A549 (cell line): ENCODE data around the gene FBF1.

Experiments
- CEBPB ChIP-seq, 2 experiments: fragments of >200 bp in 1 of 2; sonication (Bioruptor Twin) in 1 of 2; formaldehyde crosslinking in 1 of 2; IDR thresholded peaks; 2 replicates each; pipeline ENCODE4 v1.6.1; 2012 to 2016
- JUN ChIP-seq, 2 experiments: fragments of >200 bp; sonication (Bioruptor Twin); formaldehyde crosslinking; IDR thresholded peaks; 2 replicates in 1 of 2; 3 replicates in 1 of 2; pipeline ENCODE4 v1.6.1; 2016 to 2017
- PHF8 ChIP-seq: fragments of 200-600 bp; sonication (generic); IDR thresholded peaks from 2 replicates; pipeline ENCODE4 v1.6.1; 2016; ENCODE audit warnings: low read depth, mild to moderate bottlenecking, antibody characterized with exemption, moderate library complexity, borderline replicate concordance
- POLR2A ChIP-seq: IDR thresholded peaks from 2 replicates; pipeline ENCODE4 v1.6.1; 2012; ENCODE audit warnings: mild to moderate bottlenecking, low read length
- RNF2 ChIP-seq: fragments of 200-600 bp; sonication (generic); IDR thresholded peaks from 2 replicates; pipeline ENCODE4 v1.6.1; 2016; ENCODE audit warnings: low read depth, mild to moderate bottlenecking, antibody characterized with exemption, moderate library complexity, borderline replicate concordance
- ZFP36 ChIP-seq: fragments of 450-650 bp; IDR thresholded peaks from 2 replicates; pipeline ENCODE4 v1.6.1; 2014; ENCODE audit warnings: borderline replicate concordance; ENCODE audit not compliant: partially characterized antibody
- TF ChIP-seq, protein P1 (sequence below): fragments of >200 bp; sonication (Bioruptor Twin); formaldehyde crosslinking; IDR thresholded peaks from 3 replicates; pipeline ENCODE4 v1.5.1; 2016
- TF ChIP-seq, protein P2 (sequence below): fragments of 200-600 bp; sonication (generic); IDR thresholded peaks from 2 replicates; pipeline ENCODE4 v1.6.1; 2016; ENCODE audit warnings: antibody characterized with exemption, mild to moderate bottlenecking, moderate library complexity

DNA sequence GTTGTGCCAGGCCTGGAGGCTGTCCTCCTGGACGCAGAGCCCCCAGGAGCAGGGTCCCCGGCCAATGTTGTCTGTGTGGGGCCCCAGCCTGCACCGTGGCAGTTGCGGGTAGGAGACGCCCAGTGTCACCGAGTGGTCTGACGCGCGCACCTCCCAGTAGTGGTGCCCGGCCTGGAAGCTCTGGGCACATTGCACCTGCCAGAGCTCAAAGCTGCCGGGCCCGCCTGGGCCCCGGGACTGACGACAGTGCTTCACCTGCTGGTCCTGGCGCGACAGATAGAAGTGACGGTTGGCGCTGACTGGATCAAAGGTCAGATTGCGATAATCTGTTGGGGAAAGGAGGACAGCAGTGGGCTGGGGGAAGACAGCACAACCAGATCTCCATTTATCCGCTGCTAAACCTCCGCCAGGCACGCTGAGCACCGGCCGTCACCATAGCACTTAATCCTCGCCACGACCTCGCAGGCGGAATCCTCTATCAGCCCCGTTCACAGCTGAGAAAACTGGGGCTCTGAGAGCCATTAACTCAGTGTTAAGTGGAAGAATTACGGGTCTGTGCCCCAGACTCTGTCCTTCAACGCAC lies 49.7 kb downstream of the FBF1 start:
- TF ChIP-seq RNF2 (no peak), CEBPB (IDR thresholded peaks at IDR 0.05) (no peak), POLR2A (no peak), ZFP36 (no peak), PHF8 (no peak), JUN (IDR thresholded peaks at IDR 0.05) (no peak)
- TF ChIP-seq, protein P1, sequence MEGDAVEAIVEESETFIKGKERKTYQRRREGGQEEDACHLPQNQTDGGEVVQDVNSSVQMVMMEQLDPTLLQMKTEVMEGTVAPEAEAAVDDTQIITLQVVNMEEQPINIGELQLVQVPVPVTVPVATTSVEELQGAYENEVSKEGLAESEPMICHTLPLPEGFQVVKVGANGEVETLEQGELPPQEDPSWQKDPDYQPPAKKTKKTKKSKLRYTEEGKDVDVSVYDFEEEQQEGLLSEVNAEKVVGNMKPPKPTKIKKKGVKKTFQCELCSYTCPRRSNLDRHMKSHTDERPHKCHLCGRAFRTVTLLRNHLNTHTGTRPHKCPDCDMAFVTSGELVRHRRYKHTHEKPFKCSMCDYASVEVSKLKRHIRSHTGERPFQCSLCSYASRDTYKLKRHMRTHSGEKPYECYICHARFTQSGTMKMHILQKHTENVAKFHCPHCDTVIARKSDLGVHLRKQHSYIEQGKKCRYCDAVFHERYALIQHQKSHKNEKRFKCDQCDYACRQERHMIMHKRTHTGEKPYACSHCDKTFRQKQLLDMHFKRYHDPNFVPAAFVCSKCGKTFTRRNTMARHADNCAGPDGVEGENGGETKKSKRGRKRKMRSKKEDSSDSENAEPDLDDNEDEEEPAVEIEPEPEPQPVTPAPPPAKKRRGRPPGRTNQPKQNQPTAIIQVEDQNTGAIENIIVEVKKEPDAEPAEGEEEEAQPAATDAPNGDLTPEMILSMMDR: no peak
- TF ChIP-seq, protein P2, sequence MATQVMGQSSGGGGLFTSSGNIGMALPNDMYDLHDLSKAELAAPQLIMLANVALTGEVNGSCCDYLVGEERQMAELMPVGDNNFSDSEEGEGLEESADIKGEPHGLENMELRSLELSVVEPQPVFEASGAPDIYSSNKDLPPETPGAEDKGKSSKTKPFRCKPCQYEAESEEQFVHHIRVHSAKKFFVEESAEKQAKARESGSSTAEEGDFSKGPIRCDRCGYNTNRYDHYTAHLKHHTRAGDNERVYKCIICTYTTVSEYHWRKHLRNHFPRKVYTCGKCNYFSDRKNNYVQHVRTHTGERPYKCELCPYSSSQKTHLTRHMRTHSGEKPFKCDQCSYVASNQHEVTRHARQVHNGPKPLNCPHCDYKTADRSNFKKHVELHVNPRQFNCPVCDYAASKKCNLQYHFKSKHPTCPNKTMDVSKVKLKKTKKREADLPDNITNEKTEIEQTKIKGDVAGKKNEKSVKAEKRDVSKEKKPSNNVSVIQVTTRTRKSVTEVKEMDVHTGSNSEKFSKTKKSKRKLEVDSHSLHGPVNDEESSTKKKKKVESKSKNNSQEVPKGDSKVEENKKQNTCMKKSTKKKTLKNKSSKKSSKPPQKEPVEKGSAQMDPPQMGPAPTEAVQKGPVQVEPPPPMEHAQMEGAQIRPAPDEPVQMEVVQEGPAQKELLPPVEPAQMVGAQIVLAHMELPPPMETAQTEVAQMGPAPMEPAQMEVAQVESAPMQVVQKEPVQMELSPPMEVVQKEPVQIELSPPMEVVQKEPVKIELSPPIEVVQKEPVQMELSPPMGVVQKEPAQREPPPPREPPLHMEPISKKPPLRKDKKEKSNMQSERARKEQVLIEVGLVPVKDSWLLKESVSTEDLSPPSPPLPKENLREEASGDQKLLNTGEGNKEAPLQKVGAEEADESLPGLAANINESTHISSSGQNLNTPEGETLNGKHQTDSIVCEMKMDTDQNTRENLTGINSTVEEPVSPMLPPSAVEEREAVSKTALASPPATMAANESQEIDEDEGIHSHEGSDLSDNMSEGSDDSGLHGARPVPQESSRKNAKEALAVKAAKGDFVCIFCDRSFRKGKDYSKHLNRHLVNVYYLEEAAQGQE: no peak
